HG03571 (cell line): Measurements from ENCODE around the gene BTBD9.
A peak's percentile ranks its signal among the peaks of the same experiment; 100 is the strongest.

Experiments used
- ATAC-seq: cut with Tn5 transposase; IDR thresholded peaks from one replicate; pipeline ENCODE4 v1.9.1; 2021; ENCODE audit not compliant: unreplicated experiment

Gene BTBD9

DNA sequence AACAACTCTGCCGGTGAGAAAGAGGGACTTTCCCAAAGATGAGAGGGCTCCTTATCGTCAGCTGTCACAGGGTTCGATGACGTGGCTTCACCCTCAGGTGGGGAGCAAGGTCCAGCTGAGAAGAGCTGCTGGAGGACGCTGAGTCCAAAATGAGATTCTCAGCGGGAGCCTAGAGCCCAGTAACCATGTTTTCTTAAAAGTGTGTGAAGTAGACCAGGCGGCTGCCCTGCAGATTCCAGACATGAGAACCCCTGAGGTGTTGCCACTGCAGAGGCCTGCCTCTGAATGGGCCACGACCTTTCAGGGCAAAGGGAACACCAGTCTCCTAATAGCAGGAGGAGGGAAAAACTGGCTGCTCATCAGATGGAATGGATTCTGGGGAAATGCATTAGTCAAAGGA is 375.1 kb downstream of the BTBD9 start:
- no peak for ATAC-seq

DNA sequence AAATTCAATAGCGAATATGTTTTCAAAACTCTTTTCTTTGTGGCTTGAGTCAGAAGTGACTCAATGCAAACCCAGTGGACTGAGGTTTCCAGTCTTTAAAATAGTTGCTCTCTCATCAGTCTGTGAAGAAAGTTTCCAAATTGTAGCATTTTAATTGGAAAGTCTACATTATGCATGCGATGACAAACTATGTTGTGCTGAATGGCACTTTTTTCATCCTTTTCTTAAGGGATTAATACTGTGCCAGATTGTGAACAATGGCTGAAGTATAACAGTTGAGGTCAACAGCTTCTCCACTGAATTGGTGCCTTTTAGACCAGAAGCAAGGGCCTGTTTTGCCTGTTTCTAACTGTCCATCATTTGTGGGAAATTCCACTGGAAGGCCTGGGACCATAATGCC is 377.1 kb downstream of the BTBD9 start:
- ATAC-seq = no peak

DNA sequence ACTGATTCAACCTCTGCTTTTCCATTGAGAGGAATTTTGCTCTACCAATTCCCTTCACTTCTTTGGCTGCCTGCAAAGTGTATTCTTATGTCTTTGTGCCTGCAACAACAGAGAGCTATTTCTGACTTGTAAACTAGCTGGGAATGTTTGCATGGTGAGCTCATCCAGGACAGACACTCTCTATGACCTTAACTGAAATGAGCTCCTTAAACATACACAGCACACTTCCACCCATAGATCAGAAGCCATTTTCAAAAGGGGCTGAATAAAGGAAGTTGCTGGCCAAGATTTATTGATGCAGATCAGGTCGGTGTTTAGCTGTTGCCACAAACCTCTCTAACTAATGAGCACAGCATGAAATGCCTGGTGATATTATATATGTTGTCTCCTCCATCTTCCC is 377.7 kb downstream of the BTBD9 start:
- ATAC-seq = no peak

DNA sequence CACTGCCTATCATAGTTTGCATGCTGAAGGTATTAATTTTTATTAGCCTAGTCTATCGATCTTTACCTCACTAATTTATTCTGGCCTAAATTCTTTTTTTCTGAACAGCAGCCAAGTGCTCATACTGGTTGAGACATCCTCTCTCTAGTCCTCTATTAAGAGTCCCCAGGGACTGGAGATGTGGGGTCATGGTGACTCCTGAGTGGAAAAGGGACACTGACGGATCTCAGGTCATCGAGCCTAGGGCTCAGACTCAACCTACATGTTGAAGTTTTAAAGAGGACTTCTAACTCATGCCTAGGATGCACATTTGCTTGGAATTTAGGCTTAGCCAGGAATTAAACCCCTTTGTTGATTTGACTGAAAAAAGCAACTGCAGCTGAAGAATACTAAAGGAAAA is 378.1 kb downstream of the BTBD9 start:
- no peak for ATAC-seq

- no peak for ATAC-seq
Observed at GRCh38 chr6:38259736-38260135, 380.0 kb downstream of the BTBD9 start.

DNA sequence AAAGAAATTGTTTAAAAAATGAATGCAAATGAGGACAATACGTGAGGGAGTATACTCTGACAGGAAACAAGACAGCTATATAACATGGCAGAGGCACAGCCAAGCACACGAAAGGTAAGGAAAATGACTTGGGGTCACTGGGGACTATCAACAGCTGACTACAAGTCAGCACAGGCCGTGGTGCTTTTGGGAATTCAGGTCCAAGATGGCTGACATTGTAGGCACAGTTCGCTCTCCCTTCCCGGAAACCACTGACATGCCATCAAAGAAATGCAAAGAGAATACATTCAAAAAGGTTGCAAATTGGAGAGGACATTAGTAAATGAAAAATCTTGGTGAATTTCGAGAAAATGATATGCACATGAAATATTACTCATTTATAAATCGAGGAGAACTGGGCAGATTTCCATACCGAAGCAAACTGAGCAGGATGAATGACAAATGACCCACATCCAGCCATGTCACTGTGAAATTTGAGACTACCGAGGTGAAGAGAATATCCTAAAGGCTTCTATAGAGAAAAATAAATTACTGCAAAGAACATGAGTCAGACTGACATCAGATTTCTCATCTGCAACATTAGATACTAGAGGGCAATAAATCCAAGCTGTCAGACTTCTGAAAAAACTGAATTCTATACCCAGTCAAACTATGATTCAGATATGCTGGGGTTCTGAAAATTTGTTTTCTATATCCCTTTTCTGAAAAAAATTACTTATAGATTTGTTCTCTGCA is 391.1 kb downstream of the BTBD9 start:
- ATAC-seq = no peak

DNA sequence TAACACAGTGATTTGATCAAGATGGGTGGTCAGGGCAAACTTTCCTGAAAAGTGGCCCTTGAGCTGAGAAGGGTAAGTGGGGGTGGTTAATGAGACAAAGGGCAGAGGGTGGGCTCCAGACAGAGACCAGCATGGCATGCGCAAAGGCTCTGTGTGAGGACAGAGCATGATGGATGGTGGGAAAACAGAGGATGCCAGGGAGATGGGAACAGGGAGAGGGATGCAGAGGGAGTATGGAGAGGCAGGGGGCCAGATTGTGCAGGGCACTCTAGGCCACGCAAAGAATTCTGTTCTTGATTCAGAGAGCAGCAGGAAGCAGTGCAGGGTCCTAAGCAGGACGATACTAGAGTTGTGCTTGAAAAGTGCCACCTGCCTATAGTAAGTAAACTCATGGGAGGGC is 394.4 kb downstream of the BTBD9 start:
- no peak for ATAC-seq

DNA sequence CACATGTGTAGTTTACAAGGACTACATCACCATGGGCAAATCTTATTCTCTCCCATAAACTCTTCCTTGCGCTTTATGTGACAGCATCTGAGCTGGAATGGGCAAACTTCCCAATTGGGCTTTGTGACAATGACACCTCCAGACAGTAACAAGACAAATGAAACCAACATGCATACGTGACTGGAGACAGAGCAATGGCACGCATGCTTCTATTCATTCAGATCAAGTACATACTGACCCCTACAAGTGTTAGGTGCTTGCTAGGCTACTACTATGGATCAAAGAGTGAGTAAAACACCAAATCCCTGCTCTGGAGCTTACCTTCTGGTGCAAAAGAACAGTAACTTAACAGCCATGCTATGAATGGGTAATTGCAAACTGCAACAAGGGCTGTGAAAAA is 394.9 kb downstream of the BTBD9 start:
- no peak for ATAC-seq

GRCh38 chr6:38241200-38241871 is 398.4 kb downstream of the BTBD9 start:
- ATAC-seq = no peak

- ATAC-seq = no peak
Observed at GRCh38 chr6:38239719-38240451, 399.8 kb downstream of the BTBD9 start.

GRCh38 chr6:38236631-38237030 is 403.1 kb downstream of the BTBD9 start:
- no peak for ATAC-seq

- peak; percentile 81 for ATAC-seq
Observed at GRCh38 chr6:38234934-38235682, 404.6 kb downstream of the BTBD9 start.

DNA sequence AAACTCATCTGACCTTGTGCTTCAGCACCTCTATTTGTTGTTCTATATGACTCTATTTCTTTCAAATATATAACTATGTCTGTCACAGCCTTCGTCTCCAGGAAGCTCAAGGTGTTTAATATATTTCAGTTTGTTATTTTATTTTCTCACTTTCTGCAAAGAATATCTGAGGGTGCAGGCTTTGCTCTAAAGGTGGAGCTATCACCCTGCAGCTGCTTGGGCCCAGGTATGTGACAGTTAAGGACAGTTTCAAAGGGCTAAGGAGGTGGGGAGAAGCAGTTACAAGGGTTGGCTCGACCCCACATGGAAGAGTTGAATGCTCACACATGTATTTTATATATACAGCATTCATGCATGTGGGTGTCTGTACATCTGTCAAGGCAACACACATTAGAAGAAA is 405.6 kb downstream of the BTBD9 start:
- ATAC-seq = no peak

GRCh38 chr6:38233161-38233791 is 406.5 kb downstream of the BTBD9 start:
- ATAC-seq = no peak

GRCh38 chr6:38225766-38226165 is 414.0 kb downstream of the BTBD9 start:
- no peak for ATAC-seq

DNA sequence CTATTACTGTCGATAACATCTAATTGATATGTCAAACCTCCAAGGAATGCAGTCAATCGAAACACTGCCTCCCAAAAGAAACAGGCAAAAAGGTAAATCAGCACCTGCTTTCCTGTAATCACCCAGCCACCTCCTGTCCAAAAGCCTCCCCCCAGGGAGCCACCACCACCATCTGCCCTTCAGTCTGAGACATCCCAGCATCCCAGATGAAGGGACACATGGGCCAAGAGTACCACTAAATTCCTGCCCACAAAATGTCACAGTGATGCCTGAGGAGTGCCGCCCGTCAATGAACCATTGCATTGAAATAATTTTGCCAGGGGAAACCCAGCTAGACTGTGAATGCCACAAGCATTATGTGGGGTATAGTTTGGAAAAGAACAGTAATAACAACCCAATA is 418.5 kb downstream of the BTBD9 start:
- no peak for ATAC-seq

GRCh38 chr6:38220069-38220723 is 419.5 kb downstream of the BTBD9 start:
- no peak for ATAC-seq

GRCh38 chr6:38218235-38218634 is 421.5 kb downstream of the BTBD9 start:
- no peak for ATAC-seq

DNA sequence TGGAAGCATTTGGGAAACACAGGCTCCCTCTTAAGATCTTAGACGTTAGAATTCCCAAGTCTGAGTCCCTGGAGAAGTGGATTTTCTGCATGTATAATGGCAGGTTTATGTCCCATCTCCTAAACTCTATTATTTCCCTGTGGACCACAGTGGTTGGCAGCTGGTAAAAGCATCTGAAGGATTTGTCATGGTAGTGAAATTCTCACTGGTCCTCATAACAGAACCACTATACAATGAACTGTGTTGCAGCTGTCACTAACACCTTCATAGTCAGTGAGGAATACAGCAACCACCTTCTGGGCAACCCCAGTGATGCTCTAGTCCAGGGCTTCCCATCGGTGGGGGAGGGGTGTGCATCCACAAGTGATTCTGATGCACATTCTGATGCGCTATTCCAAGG is 423.3 kb downstream of the BTBD9 start:
- no peak for ATAC-seq

- ATAC-seq = no peak
Observed at GRCh38 chr6:38215651-38216311, 423.9 kb downstream of the BTBD9 start.
